Umbilical cord (tissue), 2 donors: ENCODE results near the gene ZNF425. TPM values are rescaled to one million over a fixed set of nuclear protein-coding genes. Genes with fewer than 3 reads are reported as not detected.
"Not testable (repeated sequence)": the region's sequence is repeated elsewhere in the genome, so short reads cannot be mapped to it uniquely, and the experiment has no call there.

Source experiments
- DNase-seq: peaks from one replicate; pipeline ENCODE4 v3.0.0-alpha.2; 2015; ENCODE audit warnings: low spot score
- total RNA-seq: library from RNA; depleted of rRNA; stranded (reverse); fragments of >200 nt; gene quantifications from one replicate; pipeline ENCODE4 v1.2.3, GENCODE V29; 2014; ENCODE audit warnings: low replicate concordance; ENCODE audit not compliant: insufficient read depth

Gene ZNF425
- total RNA-seq, 1 donor from 2014 or later, result 5.1 TPM

DNA sequence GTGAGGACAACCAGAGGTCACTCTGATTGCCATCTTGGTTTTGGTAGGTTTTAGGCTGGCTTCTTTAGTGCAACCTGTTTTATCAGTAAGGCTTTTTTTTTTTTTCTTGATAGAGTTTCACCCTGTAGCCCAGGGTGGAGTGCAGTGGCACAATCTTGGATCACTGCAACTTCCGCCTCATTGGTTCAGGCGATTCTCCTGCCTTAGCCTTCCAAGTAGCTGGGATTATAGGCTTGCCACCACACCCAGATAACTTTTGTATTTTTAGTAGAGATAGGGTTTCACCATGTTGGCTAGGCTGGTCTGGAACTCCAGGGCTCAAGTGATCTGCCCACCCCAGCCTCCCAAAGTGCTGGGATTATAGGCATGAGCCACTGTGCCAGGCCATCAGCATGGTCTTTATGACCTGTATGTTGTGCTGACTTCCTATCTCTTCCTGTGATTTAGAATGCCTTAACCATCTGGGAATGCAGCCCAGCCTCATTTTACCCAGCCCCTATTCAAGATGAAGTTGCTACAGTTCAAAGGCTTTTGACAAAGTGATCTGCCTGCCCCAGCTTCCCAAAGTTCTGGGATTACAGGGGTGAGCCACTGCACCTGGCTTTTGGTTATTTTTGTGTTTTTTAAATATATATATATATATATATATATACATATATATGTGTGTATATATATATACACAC is 7.0 kb upstream of the ZNF425 start:
- no peak for DNase-seq

DNA sequence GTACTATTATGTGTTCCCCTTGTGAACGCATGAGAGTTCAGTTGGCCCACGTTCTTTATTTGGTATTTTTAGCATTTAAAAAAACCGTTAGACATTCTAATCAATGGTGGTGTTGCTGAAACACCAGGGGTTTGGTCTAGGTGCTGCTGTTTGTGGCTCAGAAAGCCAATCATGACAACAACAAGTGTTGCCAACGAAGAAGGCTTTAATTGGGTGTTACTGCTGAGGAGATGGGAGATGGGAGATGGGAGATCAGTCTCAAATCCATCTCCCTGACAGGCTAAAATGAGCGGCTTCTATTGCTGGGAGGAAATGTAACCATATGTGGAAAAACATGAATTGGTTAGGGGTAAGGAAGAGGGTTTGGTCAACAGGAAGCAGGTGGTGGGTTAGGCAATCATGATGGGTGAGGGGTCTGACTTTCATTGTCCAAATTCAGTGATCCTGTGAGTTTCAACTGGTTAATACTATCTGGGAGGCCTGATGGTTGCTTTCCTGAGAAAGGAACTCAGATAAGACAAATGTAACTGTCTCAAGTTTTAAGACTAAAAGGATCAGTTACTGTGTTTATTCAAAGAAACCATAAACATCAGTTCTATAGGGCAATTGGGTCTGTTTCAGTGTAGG is 4.6 kb upstream of the ZNF425 start:
- no peak for DNase-seq

DNA sequence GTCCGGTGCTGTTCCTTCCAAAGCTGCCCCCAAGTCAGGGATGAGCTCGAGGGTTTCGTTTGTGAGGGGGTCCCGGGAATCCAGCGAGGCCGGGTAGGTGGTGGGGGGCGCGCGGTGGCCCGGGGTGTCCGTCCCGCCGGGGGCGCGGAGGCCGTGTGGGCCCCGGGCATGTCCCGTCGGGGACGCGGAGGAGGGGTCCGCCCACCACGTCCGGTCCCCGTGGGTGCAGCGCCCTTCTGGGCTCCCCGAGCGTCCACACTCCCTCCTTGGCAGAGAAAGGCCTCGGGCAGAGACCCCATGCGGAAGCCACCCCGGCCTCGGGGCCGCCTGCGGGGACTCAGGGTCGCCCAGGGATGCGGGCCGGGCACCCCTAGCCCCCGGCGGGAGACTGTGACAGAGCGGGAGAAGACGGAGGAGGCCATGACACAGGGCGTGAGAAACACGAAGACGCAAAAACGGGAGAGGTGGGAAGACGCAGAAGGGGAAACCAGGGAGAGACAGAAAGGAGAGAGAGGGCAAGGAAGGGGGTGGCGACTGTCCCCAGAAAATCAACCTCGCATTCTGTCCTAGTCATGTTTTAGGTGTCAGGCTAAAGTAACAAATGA is 640 bp upstream of the ZNF425 start:
- DNase-seq, result peak; percentile 61

DNA sequence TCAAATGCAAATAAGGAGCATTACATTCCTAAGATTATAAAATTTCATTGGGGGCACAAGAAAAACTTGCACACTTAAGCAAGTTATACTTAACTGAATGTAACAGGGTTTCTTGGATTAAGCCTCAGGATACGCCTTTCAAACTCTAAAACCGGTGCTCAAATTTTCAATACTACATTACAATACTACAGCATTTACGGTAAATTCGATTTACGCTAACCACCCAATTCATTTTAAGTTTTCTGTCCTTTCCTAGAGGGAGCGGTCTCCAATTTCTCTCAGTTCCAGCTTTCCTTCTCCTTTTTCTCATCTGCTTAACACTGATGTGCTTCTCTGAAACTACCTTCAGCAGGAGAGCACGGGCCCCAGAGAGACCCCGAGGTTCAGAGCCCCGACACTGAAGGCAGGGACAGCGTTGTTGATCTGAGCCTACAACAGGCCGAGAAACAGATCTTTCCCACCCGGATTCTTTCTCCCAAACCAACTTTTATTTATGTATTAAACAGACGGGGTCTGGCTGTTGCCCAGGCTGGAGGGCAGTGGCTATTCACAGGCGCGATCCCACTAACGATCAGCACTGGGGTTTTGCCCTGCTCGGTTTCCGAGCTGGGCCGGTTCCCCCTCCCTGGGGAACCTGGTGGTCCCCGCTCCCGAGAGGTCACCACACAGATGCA is 798 bp downstream of the ZNF425 start:
- DNase-seq, result peak; percentile 15

DNA sequence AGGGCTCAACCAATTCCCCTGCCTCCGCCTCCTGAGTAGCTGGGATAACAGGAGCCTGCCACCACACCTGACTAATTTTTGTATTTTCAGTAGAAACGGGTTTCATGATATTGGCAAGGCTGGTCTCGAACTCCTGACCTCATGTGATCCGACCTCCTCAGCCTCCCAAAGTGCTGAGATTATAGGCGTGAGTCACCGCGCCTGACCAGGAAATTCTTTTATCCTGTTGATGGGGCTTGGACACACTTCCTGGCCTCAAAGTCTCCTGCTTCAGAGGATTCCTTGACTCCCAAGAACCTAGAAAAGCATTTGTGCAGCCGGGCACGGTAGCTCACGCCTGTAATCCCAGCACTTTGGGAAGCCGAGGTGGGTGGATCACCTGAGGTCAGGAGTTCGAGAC is 16.2 kb downstream of the ZNF425 start:
- no peak for DNase-seq

DNA sequence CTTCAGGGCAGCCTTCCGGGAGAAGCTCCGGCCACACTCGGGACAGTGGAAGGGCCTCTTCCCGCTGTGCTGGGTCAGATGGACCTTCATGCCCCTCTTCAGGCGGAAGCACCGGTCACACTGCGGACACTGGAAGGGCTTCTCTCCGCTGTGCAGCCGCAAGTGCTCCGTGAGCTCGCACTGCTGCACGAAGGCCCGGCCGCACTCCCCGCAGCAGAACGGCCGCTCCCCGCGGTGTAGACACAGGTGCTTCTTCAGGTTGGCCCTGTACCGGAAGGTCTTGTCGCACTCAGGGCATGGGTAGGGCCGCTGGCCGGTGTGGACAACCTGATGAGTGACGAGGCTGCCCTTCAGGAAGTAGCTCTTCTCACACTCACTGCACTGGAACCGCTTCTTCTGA is 21.4 kb downstream of the ZNF425 start:
- no peak for DNase-seq

DNA sequence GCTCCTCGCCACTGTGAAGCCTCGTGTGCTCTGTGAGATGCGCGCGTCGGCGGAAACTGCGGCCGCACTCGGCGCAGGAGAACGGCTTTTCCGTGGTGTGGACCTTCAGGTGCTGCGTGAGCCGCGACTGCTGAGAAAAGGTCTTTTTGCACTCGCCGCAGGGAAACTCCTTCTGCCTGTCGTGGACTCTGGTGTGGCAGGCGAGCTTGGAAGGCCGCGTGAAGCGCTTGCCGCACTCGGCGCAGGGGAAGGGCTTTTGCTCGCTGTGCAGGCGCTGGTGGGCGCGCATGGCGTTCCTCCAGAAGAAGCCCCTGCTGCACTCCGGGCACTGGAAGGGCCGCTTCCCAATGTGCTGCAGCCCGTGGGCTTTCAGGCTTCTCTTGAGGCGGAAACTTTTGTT is 21.9 kb downstream of the ZNF425 start:
- no peak for DNase-seq

DNA sequence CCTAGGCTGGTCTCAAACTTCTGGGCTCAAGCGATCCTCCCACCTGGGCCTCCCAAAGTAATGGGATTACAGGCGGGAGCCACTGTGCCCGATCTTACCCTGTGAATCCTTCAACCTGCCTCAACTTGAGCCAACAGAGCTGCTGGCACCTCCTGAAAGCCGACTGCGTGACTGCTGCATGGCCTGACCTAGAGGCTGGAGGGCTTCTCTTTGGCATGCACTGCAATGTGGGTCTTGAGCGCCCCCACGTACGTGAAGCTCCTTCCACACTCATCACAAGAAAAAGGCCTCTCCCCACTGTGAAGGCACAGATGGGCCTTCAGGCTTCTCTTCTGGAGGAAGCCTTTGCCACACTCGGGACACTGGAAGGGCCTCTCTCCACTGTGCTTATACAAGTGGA is 22.7 kb downstream of the ZNF425 start:
- no peak for DNase-seq

DNA sequence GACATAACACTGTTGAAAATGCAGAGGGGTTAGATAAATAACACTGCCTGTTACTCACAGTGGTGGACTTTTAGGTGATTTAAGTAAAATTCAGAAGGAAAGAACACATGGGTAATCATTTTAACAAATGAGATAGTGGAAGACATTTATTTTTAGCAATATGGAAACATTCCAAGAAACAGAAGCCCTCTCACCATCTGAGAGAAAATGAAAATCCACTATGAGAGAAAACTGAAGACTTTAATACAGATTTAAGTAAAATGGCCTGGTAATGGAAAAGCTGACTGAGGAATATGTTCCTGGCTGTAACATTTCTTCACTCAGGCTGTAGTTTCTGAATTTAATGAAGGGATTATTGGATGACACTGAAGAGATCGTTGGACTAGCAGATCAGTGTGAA is 23.5 kb downstream of the ZNF425 start:
- DNase-seq, result peak; percentile 89

DNA sequence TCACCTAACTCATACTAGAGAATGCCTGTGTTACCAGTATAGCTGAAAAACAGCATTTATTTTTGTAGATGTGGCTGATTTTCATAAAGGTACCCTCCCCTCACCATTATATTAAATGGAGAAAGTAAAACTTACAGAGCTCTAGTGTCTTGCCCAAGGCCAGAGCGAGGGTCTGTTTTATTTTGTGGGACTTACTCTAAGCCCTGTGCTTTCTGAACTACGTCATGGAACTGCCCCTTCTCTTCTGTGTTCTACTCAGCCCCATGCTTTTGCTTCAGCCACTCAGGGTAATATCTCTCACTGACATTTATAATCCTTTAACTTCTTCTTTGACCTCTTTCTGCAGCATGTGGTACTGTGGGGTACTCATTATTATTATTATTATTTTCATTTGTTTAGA is 25.3 kb downstream of the ZNF425 start:
- peak; percentile 93 for DNase-seq

DNA sequence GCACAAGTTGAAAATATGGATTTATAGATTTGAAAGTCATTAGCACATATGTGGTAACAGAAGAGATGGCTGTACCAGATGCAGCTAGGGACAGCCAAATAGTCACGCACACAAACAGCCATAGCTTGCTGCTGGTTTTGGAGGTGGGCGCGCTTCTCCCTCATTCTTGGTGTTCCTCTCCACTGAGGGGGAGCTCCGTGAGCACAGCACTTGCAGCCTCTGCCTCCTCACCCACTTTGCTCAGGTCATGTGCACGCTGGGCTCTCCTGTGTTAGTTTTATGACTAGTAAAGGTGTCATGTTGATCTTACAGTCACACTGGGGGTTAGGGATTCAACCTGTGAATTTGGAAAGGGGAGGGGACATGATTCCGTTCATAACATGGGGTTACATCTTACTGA is 27.1 kb downstream of the ZNF425 start:
- DNase-seq, result no peak

DNA sequence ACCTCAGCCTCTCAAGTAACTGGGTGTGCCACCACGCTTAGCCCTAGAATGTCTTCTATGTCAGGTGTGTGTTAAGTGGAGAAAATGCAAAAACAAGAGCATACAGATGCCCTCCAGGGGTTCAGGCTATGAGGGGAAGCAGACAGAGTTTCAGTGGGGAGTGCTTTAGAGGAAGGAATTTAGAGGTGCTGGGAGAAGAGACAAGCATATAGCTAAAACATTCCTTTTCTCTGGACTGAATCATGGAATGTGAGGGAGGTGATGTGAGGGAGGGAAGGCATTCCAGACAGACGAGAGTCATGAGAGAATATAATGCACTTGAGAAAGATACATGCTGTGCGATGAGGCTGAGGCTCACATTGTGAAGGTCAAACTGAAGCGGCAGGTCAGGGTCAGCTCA is 29.0 kb downstream of the ZNF425 start:
- no peak for DNase-seq

DNA sequence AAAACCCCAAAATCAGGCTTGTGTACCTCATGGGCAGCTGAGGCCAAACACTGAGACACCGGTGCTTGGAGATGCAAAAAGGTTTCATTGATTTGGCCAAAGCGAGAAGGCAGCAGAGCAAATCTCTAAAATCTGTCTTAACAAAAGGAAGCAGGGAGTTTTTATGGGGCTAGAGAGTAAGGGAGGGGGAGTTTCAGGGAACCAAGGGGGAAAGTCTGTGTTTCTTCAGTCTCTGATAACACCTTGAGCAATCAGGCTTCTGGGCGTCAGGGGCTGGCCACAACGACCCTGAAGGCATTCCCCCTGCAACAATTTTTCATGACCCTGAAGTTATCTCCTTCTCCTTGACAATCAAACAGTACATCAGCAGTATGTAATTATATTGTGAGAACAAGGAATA is 32.9 kb downstream of the ZNF425 start:
- DNase-seq, result peak; percentile 50

DNA sequence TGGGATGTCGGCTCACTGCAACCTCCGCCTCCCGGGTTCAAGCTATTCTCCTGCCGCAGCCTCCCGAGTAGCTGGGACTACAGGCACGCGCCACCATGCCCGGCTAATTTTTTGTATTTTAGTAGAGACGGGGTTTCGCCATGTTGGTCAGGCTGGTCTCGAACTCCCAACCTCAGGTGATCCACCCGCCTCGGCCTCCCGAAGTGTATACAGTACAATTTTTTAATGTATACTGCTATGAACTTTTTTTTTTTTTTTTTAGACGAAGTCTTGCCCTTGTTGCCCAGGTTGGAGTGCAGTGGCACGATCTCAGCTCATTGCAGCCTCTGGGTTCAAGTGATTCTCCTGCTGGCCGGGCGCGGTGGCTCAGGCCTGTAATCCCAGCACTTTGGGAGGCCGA is 33.9 kb downstream of the ZNF425 start:
- not testable (repeated sequence) for DNase-seq

DNA sequence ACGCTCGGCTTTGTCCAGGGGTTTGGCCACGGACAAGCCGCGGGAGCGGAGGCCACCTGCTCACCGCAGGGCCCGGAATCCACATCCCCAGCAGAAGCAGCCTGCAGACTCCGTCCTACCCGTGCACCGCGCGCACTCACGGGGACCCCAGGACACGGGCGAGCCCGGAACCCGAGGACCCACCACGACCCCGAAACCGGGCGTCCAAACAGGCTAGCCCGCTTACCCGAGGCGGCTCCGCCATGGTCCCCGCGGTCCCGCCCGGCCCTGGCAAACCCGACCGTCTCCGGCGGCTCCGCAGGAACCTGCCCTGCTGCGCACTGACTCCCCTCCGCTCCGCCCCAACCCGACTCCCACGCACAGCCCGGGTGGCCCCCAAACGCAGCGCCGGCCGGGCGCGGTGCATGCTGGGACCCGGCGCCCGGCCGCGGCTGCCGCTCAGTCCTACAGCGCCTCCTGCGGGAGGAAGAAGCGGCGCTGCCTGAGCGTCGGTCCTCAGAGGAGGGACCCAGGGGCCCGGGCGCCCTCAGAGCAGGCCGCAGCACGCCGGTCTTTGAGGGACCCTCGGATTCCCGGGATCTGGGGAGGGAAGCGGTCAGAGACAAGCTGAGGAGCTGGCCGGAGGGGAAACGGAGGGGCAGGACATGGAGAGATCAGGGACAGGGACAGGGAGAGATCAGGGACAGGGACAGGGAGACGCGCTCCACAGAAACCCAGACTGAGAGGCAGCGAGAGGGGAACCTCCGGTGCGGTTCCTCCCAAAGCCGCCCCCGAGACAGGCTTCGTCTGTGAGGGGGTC is 35.5 kb downstream of the ZNF425 start, which contains the start of gene ZNF786:
TSS of gene ZNF786 (minus strand) at position 322 of the 799 bp plus-strand sequence. CDS start at position 244, 78 bp downstream.
- DNase-seq, result peak; percentile 95

DNA sequence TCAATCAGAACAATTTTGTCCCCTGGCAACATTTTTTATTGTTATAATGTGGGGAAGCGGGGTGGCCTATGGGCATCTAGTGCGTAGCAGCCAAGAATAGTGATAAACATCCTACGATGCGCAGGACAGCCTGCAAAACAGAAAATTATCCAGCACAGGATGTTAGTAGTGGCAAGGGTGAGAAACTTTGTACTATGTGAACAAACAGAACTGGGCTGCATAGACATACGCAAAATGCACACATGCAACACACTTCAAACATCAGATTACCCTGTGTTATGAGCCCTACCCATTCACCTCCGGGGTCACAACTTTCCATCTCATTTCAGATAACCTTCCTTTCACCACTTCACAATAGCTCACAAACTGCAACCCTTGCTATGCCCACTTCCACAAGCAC is 38.7 kb downstream of the ZNF425 start:
- no peak for DNase-seq

DNA sequence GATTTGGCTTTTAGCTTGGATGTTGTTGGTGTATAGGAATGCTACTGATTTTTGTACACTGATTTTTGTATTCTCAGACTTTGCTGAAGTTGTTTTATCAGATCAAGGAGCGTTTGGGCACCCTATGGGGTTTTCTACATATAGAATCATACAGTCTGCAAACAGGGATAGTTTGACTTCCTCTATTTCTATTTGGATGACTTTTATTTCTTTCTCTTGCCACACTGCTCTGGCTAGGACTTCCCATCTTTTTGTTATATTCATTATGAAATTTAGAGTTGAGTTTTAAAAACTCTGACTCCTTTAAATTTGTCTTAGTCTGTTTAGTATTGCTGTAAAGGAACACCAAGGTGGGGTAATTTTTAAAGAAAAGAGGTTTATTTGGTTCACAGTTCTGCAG is 40.3 kb downstream of the ZNF425 start:
- DNase-seq, result no peak

DNA sequence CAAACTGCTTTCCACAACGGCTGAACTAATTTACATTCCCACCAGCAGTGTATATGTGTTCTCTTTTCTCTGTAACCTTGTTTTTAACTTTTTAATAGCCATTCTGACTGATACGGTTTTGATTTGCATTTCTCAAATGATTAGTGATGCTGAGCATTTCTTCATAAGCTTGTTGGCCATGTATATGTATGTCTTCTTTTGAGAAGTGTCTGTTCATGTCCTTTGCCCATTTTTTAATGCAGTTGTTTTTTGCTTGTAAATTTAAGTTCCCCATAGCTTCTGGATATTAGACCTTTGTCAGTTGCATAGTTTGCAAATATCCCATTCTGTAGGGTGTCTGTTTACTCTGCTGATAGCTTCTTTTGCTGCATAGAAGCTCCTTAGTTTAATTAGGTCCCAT is 41.7 kb downstream of the ZNF425 start:
- no peak for DNase-seq

DNA sequence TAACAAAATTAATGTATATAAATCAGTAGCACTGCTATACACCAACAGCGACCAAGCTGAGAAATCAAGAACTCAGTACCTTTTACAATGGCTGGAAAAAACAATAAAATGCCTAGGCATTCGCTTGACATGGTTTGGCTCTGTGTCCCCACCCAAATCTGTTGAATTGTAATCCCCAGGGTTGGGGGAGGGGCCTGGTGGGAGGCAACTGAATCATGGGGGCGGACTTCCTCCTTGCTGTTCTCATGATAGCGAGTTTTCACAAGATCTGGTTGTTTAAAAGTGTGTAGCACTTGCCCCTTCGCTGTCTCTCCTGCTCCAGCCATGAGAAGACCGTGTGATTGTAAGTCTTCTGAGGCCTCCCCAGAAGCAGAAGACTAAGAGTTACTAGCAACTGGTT is 44.2 kb downstream of the ZNF425 start:
- DNase-seq, result no peak

DNA sequence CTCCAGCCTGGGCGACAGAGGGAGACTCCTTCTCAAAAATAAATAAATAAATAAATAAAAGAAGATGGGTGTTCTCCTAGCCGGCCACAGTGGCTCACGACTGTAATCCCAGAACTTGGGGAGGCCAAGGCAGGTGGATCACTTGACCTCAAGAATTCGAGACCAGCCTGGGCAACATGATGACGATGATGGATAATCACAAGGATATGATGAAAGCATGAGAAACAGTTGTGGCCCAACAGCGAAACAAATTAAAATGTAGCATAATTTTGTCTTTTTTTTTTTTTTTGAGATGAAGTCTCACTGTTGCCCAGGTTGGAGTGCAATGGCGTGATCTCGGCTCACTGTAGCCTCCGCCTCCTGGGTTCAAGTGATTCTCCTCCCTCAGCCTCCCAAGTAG is 48.5 kb downstream of the ZNF425 start:
- no peak for DNase-seq

DNA sequence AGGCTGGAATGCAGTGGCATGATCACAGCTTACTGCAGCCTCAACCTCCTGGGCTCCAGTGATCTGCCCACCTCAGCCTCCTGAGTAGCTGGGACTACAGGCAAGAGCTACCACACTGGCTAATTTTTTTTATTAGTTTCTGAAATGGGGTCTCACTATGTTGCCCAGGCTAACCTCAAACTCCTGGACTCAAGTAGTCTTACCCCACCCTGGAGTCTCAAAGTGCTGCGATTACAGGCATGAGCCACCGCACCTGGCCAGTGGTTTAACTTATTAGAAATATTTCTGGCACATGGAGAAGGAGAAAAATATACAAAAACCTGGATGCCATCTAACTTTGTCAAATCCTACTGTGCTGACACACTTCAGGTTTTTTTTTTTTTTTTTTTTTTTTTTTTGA is 50.8 kb downstream of the ZNF425 start:
- no peak for DNase-seq
